Eye (tissue), 1 donor: ENCODE data around the gene FYB2.
"Not testable (repeated sequence)": the region's sequence is repeated elsewhere in the genome, so short reads cannot be mapped to it uniquely, and the experiment has no call there.

ENCODE experiments used
- DNase-seq: peaks from one replicate; pipeline ENCODE4 v3.0.0-alpha.2; 2015

FYB2 gene

GRCh38 chr1:56795870-56796269 is 23.3 kb downstream of the FYB2 start:
- DNase-seq, result no peak

DNA sequence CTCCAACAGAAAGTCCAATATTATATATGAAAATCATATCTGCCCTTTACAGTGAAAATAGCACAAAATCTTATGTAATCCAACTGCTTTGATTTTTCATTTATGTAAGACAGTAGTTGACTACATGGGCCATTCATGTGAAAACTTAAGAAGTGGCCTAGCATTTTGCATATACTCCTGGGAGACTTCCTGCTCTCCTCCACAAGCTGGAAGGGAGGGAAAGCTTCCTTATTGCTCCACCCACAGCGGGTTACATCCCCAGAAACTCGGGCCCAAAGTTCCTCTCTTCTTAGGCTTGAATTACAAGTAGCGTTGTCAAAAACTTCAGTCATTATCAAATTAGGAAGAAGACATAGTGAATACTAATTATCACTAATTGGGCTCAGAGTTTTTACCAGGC is 29.2 kb downstream of the FYB2 start:
- DNase-seq, result no peak

DNA sequence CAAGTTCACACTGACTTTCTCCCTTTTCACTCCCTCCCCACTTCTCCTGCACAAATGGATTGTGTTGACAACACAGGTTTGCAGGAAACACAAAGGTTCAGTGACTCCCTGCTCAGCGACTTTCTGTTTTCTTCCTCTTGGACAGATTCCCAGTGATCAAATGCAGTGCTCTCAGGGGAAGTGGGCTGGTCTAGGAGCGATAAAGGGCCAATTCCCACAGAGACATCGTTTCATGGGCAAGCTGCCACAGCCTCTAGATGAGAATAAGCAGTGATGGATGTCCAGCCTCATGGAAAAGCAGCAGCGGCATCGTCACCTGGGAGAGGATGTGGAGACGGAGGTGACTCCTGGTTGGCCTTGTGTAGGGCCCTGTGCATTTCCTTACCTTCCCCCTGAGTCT is 30.6 kb downstream of the FYB2 start:
- DNase-seq, result no peak

DNA sequence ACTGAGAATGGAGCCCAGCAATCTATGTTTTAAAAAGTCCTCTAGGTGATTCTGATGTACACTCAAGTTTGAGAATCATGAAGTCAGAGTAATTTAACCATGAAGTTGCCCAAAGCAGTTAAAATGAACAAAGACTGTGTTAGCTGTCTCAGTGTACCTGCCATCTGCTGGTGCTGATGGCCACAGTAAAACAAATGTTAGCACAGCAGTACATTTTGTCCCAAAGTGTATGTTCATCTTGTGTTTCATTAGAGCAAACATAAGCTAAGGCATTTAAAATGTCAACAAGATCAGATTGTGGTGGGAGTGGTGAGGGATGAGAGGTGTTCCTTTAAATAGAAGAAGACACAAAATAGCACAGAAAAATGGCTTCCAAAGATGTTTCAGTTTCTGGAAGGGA is 31.1 kb downstream of the FYB2 start:
- DNase-seq, result no peak

DNA sequence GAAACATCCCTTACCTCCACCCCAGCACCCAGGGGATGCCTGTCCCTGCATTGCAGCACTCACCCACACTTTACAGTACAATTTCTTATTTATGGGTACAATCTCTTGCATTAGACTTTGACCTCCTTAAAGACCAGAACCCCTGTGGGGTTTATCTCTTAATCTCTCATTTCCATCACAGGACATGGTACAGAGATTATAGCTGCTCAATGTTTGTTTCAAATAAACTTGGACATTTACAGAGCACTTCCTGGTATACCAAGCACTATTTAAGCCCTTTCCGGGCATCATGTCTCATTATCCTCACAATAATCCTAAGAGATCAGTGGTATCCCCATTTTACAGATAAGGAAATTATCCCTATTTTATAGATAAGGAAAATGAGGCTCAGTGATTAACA is 31.9 kb downstream of the FYB2 start:
- DNase-seq, result no peak

GRCh38 chr1:56782773-56783172 is 36.4 kb downstream of the FYB2 start:
- DNase-seq, result no peak

DNA sequence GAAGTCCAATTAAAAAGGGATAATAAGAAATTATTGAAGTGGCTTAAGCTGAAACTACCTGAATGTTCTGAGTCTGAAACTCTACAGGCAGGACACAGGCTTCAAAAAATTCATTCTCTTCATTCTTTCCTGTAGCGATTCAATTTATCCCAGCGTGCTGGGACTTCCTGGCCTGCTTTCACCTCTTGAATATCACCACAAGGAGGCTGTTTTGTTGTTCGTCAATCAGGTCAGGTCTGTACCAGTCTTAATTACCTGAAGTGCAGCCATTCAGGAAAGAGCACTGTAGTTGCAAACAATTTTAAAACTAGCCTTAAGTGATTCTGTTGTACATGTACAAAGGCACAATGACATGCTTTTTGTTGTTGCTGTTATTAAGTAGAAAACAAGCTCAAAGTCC is 38.4 kb downstream of the FYB2 start:
- no peak for DNase-seq

- no peak for DNase-seq
Observed at GRCh38 chr1:56780128-56780750, 39.0 kb downstream of the FYB2 start.

- no peak for DNase-seq
Observed at GRCh38 chr1:56777972-56778371, 41.2 kb downstream of the FYB2 start.

DNA sequence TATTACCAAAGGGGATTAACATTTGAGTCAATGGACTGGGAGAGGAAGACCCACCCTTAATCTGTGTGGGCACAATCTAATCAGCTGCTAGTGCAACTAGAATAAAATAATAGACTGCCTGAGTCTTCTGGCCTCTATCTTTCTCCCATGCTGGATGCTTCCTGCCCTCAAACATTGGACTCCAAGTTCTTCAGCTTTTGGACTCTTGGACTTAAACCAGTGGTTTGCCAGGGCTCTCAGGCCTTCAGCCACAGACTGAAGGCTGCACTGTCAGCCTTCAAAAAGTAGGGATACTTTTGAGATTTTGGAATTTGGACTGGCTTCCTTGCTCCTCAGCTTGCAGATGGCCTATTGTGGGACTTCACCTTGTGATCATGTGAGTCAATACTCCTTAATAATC is 44.5 kb downstream of the FYB2 start:
- not testable (repeated sequence) for DNase-seq

DNA sequence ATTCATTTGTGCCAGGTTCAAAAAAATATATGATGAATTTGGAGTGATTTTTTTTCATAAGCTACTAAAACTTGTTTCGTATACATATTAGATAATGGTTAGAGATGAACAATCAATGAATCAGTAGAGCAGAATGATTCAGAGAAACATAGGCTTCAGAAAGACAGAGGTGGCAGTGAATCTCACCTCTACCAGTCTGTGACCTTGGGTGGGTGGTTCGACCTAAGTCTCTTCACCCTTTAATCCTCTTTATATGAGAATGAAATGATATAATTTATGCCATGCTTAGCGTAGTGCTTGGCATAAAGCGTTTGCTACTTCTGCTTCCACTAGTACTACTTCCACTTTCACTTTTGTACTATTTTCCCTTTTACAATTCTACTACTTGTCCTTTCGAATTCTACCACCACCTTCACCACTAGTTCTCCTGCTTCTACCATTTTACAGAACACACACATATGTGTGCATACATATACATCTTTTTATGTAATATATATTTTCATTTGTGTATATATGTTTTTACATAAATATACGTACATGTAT is 45.1 kb downstream of the FYB2 start:
- DNase-seq, result no peak

GRCh38 chr1:56773341-56774066 is 45.7 kb downstream of the FYB2 start:
- DNase-seq, result no peak

DNA sequence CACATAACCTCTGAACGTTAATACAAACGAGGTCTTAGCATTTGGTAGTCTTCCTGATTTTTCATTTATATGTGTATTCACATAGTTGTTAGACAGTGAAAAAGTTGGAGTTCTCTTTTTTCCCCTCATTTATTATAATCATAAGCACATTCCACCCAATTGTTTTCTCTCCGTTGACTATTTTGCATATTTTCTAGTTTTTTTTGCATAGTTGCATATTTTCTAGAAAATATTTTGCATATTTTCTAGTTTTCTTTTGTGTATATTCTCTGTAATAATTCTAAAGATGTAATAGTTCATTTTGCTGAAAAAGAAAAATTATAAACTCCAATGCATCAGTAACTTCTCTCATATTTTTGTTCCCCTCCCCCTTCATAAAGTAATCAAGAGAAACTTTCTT is 47.5 kb downstream of the FYB2 start:
- DNase-seq, result no peak

DNA sequence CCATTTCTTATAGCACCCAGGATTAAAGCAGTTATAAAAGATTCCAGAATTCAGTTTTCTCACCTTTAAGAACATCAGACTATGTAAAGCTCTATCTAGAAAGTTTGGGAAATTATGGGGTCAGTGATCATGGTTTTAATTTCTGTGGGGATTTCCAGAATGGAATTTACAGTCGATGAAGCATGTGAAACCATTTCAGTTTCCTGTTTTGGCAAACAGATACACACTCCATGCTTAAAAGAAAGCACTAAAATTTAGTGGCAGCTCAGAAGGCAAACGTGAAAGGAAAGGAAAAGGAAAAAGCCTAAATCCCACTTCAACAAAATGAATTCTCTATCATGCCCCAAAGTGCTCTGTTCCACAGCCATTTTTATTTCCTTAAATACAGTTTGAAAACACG is 60.4 kb downstream of the FYB2 start:
- no peak for DNase-seq

- no peak for DNase-seq
Observed at GRCh38 chr1:56758135-56758534, 61.1 kb downstream of the FYB2 start.

- no peak for DNase-seq
Observed at GRCh38 chr1:56755911-56756310, 63.3 kb downstream of the FYB2 start.

- DNase-seq, result no peak
Observed at GRCh38 chr1:56754708-56755479, 64.3 kb downstream of the FYB2 start.

GRCh38 chr1:56745231-56745630 is 74.0 kb downstream of the FYB2 start:
- DNase-seq, result no peak

DNA sequence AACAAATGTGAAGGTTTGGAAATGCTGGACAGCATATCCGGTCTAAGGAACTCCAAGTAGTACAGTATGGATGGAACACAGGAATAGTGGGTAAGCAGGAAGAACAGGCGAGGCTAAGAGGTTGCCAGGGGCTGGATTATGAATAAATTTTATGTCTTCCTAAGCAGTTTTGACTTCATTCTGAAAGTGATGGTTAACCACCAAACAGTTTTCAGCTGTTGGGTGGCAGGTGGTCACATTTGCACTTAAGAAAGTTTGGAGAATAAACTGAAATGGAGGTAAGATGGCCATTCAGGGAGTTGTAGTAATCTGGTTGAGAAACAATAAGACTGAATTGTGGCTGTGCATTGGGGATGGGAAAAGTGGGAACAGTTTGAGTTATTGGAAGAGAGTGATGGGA is 90.2 kb downstream of the FYB2 start:
- no peak for DNase-seq

DNA sequence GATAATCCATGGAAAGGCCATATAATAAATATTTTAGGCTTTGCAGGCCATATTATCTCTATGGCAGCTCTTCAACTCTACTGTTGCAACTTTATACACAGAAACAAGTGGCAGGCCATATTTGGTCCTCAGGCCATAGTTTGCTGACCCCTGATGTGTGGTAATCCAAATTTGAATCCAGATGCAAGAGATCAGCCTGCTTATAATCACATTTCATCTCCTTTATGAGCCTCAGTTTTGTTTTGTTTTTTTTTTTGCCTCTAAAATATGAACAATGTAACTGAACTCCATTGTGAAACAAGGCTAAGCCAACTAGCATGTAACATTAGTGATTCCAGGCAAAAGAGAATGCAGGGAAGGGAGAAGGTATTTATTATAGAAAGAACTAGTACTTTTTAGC is 92.5 kb downstream of the FYB2 start:
- no peak for DNase-seq

DNA sequence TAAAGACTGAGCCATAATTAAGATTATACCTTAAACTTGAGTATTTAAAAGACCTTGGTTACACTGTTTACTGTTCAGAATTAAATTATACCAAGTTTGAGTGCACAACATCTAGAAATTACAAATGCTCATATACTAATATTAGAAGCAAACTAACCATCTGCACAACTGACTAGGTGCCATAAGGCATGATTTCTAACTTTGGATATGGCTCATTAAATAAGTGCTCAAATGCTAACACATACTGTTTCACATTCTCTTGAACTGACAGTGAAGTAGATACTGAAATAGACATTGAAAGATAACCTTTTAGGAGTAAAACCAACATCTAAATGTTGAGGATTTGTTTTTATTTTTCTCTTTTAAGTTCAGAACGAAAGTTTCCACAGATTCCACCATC is 100.0 kb downstream of the FYB2 start:
- no peak for DNase-seq

DNA sequence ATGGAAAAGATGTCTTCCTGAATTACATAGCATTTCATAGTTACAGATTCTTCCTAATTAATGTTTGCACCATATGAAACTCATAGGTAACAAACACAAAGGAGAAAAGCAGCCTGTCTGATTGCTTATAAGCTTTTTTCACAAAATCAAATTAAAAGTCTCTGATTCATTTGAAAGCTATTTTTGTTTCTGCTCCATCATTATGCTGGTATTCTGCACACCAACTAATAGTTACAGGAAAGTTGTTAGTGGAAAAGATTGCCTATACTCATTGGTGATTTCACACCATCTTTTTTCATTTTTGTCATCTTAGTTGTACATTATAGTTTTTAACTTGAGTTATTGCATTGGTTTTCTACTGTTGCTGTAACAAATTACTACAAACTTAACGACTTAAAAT is 104.0 kb downstream of the FYB2 start:
- no peak for DNase-seq

DNA sequence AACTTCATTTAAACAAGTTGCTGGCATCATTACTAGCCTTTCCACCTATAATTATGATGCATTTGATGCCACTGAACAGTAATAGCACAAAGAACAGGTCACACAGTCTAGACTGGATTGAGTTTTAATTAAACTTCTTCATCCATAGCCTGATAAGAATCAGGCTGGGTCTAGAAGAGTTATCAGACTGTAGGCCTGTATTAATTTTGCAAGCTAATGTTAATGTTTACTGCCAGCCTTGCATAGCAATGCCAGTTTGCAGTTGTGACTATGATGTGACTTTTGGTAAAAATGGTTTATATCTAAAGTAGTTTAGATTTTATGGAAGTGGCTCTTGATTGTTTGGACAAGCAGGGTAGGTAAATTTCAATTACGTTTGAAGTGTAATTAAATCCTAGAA is 106.1 kb downstream of the FYB2 start:
- DNase-seq, result no peak

DNA sequence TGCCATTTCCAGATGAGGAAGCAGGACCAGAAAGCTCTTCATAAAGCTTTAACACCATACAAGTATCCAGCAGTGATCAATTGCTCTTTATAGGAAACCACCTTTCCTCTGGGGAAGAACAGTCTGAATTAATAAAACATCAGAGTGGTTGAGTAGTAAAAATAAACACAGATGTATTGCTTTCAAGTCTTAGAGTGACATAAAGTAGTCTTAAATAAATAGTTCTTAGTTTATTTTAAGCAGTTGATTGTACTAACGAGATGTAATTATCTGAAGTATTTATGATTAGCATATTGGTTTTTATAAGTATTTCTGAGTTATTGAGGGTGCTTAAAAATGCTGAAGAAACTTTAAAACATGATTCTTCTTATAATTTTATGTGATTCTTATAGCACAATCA is 107.1 kb downstream of the FYB2 start:
- no peak for DNase-seq
